DND-41 (cell line): Measurements from ENCODE around the gene DNAH2.

Experiments
- CTCF ChIP-seq: IDR thresholded peaks from 2 replicates; pipeline ENCODE4 v1.5.1; 2012; ENCODE audit warnings: borderline replicate concordance, low read length, moderate library complexity, mild to moderate bottlenecking; ENCODE audit not compliant: poor library complexity, severe bottlenecking; ENCODE audit errors: extremely low read depth
- EZH2 ChIP-seq: IDR thresholded peaks from 3 replicates; pipeline ENCODE4 v1.6.1; 2012; ENCODE audit warnings: borderline replicate concordance, low read depth, mild to moderate bottlenecking, moderate library complexity, low read length, inconsistent platforms; ENCODE audit not compliant: severe bottlenecking

- TF ChIP-seq CTCF = no peak
- no peak for TF ChIP-seq EZH2
These were observed 150.4 kb downstream of the DNAH2 start for GRCh38 chr17:7867881-7868329.
